Epithelial cell of proximal tubule (primary cell): ENCODE measurements around the gene FAM153A. TPM values are rescaled to one million over a fixed set of nuclear protein-coding genes. Genes with fewer than 3 reads are reported as not detected.
"Not testable (repeated sequence)": the region's sequence is repeated elsewhere in the genome, so short reads cannot be mapped to it uniquely, and the experiment has no call there.

ENCODE experiments used
- DNase-seq: peaks from one replicate; pipeline ENCODE4 v3.0.0-alpha.2; 2011; ENCODE audit warnings: low read depth
- H3K4me3 ChIP-seq: 2 replicates; pipeline ENCODE4 v1.5.1; 2011; ENCODE audit warnings: low read depth, mild to moderate bottlenecking, low read length
- total RNA-seq: library from RNA; depleted of rRNA; stranded (reverse); fragments of >200 nt; gene quantifications from 2 replicates; pipeline ENCODE4 v1.2.3, GENCODE V29; 2015

FAM153A gene
- total RNA-seq = 0.12 TPM in 1 of 2 replicates, not detected in the other

- DNase-seq, H3K4me3 ChIP-seq: not testable (repeated sequence)
Measured at GRCh38 chr5:177782792-177783633, at the start of gene FAM153A. TSS of gene FAM153A (minus strand) at chr5:177782899.

DNA sequence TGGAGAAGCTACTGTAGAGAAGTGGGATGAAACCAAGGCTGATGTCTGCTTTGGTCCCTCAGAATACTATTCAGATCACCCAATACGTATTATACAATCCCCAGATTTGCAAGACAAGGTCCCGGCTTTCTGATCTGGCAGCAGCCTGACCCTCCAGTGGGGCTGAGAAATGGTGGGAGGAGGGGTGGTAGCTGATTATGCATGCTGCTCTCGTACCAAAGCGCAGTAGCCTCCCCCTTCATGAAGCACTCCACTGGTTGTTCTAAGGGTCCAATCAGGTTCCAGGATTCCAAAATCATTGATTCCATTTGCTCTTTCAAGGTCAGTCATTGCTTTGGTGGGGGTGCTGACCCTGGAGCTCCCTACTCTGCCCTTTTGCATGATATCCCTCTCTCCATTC is 49.6 kb upstream of the FAM153A start:
- DNase-seq, H3K4me3 ChIP-seq: not testable (repeated sequence)

DNA sequence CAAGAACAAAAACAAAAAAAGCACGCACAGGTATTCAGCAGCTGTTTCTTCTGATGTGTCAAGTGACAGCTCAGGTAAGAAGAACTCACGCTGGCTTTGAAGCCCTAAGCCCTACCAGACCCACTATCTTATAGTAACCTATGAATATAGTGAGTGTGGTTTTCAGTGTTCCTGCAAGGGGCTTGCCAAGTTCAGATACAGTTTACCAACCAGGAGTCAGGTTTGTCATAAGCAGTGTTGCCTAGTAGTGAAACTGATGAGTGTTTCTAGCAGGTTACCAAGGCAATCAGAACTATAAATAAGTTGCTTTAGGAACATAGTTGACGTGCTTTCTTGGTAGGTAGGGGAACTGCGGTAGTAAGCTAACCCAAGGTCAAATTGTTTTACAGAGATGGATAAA is 43.4 kb upstream of the FAM153A start:
- H3K4me3 ChIP-seq, DNase-seq: not testable (repeated sequence)

DNA sequence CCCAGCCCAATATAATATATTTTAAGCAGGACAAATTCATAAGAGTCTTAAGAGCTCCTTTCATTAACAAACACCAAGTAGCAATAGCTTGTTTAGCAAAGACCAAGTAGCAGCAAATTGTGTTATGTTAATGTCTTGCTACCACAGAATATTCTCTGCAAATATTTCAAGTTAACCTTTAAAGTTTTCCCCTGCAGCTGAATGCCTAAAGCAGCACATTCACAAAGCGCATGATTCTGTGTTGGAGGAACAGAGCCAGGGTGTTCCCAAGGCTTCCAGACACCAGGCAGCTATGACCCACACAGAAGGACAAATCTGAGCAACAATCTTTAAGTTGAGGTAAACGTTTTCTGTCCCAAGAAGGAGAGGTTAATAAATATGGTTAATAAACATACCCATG is 42.1 kb upstream of the FAM153A start:
- not testable (repeated sequence) for DNase-seq, H3K4me3 ChIP-seq

GRCh38 chr5:177822489-177822888 is 39.8 kb upstream of the FAM153A start:
- not testable (repeated sequence) for DNase-seq, H3K4me3 ChIP-seq

- not testable (repeated sequence) for H3K4me3 ChIP-seq
Measured at GRCh38 chr5:177819664-177820063, 37.0 kb upstream of the FAM153A start.

DNA sequence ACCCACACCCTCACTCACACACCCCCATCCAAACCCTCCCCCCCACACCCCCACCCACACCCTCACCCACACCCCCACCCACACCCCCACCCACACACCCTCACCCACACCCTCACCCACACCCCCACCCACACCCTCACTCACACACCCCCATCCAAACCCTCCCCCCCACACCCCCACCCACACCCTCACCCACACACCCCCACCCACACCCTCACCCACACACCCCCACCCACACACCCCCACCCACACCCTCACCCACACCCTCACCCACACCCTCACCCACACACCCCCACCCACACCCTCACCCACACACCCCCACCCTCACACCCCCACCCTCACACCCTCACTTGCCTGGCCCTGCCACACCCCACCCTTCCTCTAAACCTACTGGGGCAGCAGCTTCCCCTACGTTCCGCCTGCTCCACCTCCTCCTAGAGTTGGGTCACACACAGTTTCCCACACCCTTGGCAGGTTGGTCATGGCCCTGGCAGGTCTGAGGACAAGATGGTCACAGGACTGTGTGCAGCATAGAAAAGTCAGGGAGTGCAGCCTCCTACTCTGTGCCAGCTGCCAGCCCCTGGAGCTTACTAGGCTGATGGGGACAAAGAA is 30.2 kb upstream of the FAM153A start:
- not testable (repeated sequence) for DNase-seq

More at GRCh38 chr5:177819664-177820063, 37.0 kb upstream of the FAM153A start:
- DNase-seq = not testable (repeated sequence)

DNA sequence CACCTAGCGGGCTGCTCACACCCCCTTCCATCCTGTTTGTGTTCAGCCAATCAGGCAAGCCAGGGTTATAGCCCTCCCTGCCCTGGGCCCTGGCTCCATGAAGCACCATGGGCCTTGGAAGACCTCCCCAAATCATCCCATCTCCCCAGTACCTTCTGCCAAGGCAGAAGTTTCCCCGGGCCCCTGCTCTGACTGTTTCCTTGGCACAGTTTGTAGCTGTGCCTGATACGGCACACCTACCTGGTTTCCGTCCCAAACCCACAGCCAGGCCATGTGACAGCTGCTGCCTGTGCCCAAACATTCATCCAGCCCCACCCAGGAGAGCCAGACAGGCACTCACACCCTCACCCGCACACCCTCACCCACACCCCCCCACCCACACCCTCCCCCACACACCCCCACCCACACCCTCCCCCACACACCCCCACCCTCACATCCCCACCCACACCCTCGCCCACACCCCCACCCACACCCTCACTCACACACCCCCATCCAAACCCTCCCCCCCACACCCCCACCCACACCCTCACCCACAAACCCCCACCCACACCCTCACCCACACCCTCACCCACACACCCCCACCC is 29.6 kb upstream of the FAM153A start:
- DNase-seq, H3K4me3 ChIP-seq: not testable (repeated sequence)

More for the DNA sequence above, 30.2 kb upstream of the FAM153A start:
- H3K4me3 ChIP-seq = not testable (repeated sequence)

- not testable (repeated sequence) for DNase-seq, H3K4me3 ChIP-seq
Measured at GRCh38 chr5:177809209-177809913, 26.7 kb upstream of the FAM153A start.

DNA sequence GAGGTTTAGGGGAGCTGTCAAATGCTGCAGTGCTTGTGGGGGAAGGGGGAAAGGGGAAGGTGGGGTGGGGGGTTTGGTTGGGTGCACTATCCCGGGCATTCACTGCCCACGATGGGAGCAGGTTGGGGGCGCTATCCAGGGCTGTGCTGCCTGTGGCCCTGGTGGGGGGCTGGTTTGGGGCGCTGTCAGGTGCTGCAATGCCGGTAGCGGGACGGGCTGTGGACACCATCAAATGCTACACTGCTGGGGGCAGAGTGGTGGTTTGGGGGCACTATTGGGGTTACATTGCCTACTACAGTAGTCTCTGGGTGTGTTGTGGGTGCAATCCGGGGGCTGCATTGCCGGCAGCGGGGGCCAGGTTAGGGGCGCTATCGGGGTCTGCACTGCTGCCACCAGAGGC is 25.7 kb upstream of the FAM153A start:
- not testable (repeated sequence) for DNase-seq, H3K4me3 ChIP-seq

- not testable (repeated sequence) for H3K4me3 ChIP-seq, DNase-seq
Measured at GRCh38 chr5:177807265-177807664, 24.6 kb upstream of the FAM153A start.

GRCh38 chr5:177801427-177801826 is 18.7 kb upstream of the FAM153A start:
- H3K4me3 ChIP-seq, DNase-seq: not testable (repeated sequence)

- not testable (repeated sequence) for H3K4me3 ChIP-seq, DNase-seq
Measured at GRCh38 chr5:177798237-177798840, 15.6 kb upstream of the FAM153A start.

DNA sequence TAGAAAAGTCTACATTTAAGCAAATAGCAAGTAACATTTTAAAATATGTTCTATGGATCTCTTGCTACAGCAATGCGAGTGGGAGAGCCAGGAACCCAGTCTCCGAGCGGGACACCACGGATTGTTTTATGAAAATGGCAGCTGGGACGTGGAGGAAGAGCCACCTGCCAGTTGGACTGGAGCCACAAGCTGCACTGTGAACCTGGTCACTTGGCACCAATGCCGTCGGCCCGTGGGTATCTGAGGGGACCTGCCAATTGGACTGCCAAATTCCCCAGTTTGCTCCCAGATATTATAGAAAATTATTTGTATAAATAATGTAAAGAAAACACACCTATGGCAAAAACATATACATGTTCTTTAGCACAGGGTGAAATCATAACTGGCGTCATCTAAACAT is 10.6 kb upstream of the FAM153A start:
- H3K4me3 ChIP-seq, DNase-seq: not testable (repeated sequence)

DNA sequence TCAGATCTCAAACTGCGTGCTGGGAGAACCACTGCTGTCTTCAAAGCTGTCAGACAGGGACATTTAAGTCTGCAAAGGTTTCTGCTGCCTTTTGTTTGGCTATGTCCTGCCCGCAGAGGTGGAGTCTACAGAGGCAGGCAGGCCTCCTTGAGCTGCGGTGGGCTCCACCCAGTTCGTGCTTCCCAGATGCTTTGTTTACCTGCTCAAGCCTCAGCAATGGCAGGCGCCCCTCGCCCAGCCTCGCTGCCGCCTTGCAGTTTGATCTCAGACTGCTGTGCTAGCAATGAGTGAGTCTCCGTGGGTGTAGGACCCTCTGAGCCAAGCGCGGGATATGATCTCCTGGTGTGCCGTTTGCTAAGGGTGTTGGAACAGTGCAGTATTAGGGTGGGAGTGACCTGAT is 8.9 kb upstream of the FAM153A start:
- not testable (repeated sequence) for DNase-seq

DNA sequence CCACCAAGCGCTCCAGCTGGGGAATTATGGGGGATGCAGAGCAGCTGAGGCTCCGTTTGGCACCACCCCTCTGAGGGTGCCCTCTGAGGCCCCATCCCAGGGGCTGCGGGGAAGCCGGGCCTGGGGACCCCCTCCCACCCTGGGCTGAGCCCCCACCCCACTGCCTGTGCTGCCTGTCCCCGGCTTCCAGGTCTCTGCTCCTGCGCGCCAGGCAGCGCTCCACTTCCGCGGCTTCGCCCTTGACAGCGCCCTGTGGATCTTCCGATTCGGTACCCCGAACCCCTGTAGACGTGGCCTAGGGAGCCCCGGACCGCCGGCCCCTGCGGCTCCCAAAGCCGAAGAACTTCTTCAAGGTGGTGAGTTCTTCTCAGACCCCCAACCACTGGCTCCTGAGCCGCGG is 530 bp downstream of the FAM153A start:
- not testable (repeated sequence) for DNase-seq

More for the DNA sequence above, 8.9 kb upstream of the FAM153A start:
- H3K4me3 ChIP-seq = not testable (repeated sequence)

DNA sequence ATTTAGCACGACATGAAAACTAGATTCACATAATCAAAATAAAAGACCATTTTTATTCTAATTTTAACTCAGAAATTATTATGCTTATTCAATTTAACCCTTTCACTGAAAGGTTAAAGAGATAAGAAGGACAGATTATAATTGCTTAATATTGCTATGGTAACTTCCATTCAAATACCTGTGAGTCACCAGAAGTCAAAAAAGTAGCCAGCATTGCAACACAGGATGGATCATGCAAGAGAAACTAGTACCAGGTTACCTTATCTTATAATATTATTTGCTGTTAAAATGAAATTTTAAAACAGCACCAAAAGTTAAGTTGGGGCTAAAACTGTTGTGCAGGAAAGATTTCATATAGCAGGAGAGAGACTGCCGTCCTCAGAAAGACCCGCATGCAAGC is 11.5 kb downstream of the FAM153A start:
- DNase-seq, H3K4me3 ChIP-seq: not testable (repeated sequence)

More for the DNA sequence above, 530 bp downstream of the FAM153A start:
- not testable (repeated sequence) for H3K4me3 ChIP-seq

DNA sequence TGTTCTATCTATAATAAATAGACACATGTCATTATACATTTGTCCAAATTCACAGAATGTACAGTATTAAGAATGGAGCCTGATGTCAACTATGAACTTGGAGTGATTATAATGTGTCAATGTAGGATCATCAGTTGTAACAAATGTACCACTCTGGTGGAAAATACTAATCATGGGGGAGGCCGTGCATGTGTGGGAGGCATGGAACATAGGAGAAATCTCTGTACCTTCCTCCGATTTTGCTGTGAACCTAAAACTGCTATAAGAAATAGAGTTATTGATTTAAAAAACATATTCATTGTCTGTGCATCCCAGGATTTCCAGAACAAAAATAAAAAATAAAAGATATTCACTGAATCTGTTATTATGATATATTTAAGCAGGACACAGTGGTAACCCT is 12.1 kb downstream of the FAM153A start:
- not testable (repeated sequence) for DNase-seq, H3K4me3 ChIP-seq
